ENCODE results near the gene SLC47A2.

GRCh38 chr17:19712436-19713004 lies 3.9 kb downstream of the SLC47A2 start:
- TF ChIP-seq CTCF (conservative IDR thresholded peaks at IDR 0.05) (no peak), EZH2 (IDR thresholded peaks at IDR 0.05; ENCODE audit: low read depth) (no peak)
